BE2C (cell line): Measurements from ENCODE around the gene FAM83G.
A peak's percentile ranks its signal among the peaks of the same experiment; 100 is the strongest.

Experiments
- DNase-seq: peaks from one replicate; pipeline ENCODE4 v3.0.0-alpha.2; 2020
- H3K27me3 ChIP-seq: fragments of 250-450 bp; sonication (Bioruptor Pico); 2 replicates; pipeline ENCODE4 v1.5.1; 2020; ENCODE audit warnings: mild to moderate bottlenecking
- H3K36me3 ChIP-seq: fragments of 250-450 bp; sonication (Bioruptor Pico); 2 replicates; pipeline ENCODE4 v1.5.1; 2020; ENCODE audit warnings: mild to moderate bottlenecking
- H3K4me1 ChIP-seq: fragments of 250-450 bp; sonication (Bioruptor Pico); 2 replicates; pipeline ENCODE4 v1.5.1; 2020
- H3K4me3 ChIP-seq: 2 replicates; pipeline ENCODE4 v1.5.1; 2011; ENCODE audit warnings: low read depth, low read length
- H3K9me3 ChIP-seq: fragments of 250-450 bp; sonication (Bioruptor Pico); 2 replicates; pipeline ENCODE4 v1.5.1; 2020
- TF ChIP-seq, protein P1 (sequence below): IDR thresholded peaks from 2 replicates; pipeline ENCODE4 v1.5.1; 2012; ENCODE audit warnings: mild to moderate bottlenecking, low read depth, low read length

The FAM83G gene

DNA sequence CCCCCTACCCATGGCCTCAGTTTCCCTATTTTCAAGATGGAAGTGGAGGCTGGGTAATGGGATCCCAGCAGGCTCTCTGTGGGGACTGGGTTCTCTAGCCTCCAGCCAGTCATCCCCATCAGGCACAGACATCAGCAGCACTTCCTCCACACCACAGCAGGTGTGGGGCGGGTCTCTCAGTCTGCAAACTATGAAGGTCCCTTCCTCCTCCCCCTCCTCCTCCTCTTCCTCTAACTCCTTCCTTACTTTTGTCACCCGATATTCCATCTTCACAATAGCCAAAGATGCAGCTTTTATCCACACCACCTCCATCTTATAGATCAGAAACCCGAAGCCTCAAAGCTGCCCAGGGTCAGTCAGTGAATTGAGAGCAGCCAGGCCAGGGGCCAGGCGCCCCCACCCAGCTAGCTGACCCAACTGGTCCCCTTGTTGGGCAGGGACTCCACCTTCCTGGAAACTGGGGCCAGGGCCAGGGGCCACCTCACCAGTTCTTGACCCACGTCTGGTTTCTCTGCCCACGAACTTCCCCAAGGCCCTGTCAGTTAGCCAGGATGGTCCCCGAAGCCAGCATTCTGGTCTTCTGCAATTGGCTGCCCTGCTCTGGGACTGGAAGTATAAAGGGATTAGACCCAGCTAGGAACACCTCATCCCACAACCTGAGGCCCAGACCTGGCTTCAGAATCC is 2.5 kb downstream of the FAM83G start:
- no peak for DNase-seq
- Histone ChIP-seq H3K27me3 (no peaks in the 10 kb centered on the region), H3K9me3 (no peaks in the 10 kb centered on the region), H3K36me3 (no peaks in the 10 kb centered on the region), H3K4me1 (no peaks in the 10 kb centered on the region), H3K4me3 (no peak overlapping the region)
- TF ChIP-seq, protein P1, sequence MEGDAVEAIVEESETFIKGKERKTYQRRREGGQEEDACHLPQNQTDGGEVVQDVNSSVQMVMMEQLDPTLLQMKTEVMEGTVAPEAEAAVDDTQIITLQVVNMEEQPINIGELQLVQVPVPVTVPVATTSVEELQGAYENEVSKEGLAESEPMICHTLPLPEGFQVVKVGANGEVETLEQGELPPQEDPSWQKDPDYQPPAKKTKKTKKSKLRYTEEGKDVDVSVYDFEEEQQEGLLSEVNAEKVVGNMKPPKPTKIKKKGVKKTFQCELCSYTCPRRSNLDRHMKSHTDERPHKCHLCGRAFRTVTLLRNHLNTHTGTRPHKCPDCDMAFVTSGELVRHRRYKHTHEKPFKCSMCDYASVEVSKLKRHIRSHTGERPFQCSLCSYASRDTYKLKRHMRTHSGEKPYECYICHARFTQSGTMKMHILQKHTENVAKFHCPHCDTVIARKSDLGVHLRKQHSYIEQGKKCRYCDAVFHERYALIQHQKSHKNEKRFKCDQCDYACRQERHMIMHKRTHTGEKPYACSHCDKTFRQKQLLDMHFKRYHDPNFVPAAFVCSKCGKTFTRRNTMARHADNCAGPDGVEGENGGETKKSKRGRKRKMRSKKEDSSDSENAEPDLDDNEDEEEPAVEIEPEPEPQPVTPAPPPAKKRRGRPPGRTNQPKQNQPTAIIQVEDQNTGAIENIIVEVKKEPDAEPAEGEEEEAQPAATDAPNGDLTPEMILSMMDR, result no peak

DNA sequence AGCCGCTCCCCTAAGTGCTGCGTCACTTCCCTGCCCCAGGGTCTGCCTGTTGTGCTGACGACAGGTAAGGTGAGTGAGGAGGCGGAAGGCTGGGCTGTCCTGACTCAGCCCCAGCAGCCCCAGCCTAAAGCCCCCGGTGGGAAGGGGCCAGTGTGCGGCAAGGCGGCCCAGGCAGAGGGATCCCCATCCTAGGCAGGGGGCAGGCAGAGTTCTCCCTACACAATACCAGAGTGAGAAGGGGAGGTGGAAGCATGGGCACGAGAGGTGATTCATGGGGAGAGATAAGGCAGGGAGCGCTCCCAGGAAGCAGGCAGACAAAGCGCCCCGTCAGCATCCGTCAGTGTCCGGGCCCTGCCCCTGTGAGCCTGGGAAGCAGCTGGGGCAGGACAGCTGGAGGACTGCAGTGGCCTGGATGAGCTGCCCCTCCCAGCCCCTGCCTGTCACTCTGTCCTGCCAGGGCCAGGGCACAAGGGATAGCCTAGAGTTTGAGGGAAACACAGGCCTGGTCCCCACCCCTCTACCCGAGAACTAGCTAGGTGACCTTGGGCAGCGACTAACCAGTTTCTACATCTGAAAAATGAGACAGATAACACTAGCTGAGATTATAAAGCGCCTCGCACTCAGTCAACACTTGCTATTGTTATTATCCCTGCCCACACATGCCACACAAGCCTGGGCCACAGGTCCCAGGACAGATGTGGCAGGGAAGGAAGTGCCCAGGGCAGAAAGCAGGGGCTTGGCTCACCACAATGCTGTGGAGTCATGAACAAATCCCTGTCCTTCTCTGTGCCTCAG is 3.8 kb downstream of the FAM83G start:
- no peaks in the 10 kb centered on the region for H3K36me3 ChIP-seq
- TF ChIP-seq, protein P1, result no peak
- no peaks in the 10 kb centered on the region for H3K9me3 ChIP-seq
- peak; percentile 18 for DNase-seq
- H3K27me3 ChIP-seq, result no peaks in the 10 kb centered on the region
- no peaks in the 10 kb centered on the region for H3K4me1 ChIP-seq
- no peak overlapping the region for H3K4me3 ChIP-seq

DNA sequence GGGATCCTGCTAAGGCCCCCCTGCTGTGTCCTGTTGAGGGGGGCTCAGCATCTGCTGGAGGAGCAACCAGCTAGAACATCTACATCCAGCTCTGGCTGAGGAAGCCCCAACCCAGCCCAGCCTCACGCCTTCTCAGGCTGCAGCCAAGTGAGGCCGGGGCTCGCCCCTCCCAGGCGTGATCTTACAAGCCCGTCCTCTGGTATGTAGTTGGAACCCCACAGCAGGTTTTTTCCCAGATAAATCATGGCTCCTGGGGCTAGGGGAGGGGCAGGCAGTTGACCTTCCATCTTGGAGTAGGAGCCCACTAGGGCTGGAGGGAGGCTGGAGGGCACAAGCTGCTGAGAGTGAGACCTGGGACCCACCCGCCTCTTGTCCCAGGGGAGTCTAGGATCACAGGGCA is 4.7 kb downstream of the FAM83G start:
- Histone ChIP-seq H3K36me3 (no peaks in the 10 kb centered on the region), H3K9me3 (no peaks in the 10 kb centered on the region), H3K4me1 (no peaks in the 10 kb centered on the region), H3K27me3 (no peaks in the 10 kb centered on the region), H3K4me3 (no peak overlapping the region)
- TF ChIP-seq, protein P1, result no peak
- DNase-seq, result no peak

DNA sequence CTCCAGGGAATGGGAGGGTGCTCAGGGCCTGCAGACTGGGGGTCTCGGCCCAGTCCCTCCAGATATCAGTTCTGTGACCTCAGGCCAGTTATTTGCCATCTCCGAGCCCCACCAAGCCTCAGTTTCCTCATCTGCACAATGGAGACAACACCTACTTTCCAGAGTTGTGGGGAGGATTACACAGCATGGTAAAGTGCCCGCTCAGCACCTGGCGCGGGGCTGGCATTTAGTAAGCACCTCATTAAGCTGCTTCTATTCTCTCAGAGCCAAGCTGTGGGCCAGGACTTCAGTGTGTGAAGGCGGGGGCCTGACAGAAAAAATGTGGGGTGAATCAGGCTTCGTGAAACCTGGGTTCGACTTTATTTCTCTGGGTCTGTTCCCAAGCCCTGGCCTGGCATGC is 5.2 kb downstream of the FAM83G start:
- Histone ChIP-seq H3K4me3 (no peak overlapping the region), H3K4me1 (no peaks in the 10 kb centered on the region), H3K27me3 (no peaks in the 10 kb centered on the region), H3K36me3 (no peaks in the 10 kb centered on the region), H3K9me3 (no peaks in the 10 kb centered on the region)
- DNase-seq, result no peak
- TF ChIP-seq, protein P1, result no peak

DNA sequence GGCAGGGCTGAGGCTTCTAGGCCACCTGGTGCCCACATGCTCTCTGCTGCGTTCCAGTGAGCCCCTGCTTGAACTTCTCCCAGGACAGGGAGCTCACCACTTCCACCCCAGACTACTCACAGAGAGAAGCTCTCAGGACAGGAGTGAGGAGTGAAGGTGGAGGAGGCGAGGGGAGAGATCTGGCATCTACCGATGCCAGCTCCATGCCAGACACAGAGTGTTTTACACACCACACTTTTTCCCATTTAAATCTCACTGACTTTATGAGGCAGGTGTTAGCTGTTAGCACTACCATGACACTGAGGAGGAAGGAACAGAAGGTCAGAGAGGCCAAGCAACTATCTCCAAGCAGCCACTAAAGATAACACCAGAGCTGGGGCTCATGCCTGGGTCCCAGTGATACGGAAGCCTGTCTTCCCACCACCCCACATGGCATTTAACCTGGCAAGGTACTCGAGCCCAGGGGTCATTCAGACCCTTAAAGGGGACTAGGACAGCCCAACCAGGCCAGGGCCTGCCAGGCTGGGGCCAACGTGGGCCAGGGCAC is 6.8 kb downstream of the FAM83G start:
- Histone ChIP-seq H3K27me3 (no peaks in the 10 kb centered on the region), H3K36me3 (no peaks in the 10 kb centered on the region), H3K9me3 (no peaks in the 10 kb centered on the region), H3K4me1 (no peaks in the 10 kb centered on the region), H3K4me3 (no peak overlapping the region)
- TF ChIP-seq, protein P1, result no peak
- DNase-seq, result no peak

DNA sequence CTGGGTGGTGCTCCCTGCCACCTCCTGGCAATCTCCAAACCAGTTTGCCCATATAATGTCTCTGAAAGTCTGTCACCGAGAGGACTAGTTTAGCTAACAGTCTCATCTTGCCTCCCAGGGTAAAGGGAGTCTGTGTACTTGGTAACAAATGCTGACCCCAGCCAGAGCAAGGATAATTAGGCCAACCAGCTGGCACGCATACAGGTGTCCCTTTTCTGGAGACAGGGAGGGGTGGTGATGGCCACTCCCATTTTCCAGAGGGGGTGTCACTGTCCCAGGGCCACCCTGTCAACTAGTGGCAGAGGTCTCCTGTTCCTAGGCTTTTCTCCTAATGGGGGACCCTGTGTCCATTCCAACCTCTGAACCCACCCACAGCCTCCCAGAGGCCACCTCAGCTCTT is 8.1 kb downstream of the FAM83G start:
- H3K27me3 ChIP-seq, result no peaks in the 10 kb centered on the region
- DNase-seq, result no peak
- no peak overlapping the region for H3K4me3 ChIP-seq
- TF ChIP-seq, protein P1, result no peak
- no peaks in the 10 kb centered on the region for H3K9me3 ChIP-seq
- H3K36me3 ChIP-seq, result no peaks in the 10 kb centered on the region
- no peaks in the 10 kb centered on the region for H3K4me1 ChIP-seq
